ENCODE data around the gene ZNF683. TPM values are rescaled to one million over a fixed set of nuclear protein-coding genes. Genes with fewer than 3 reads are reported as not detected.

ZNF683 gene
- total and polyA plus RNA-seq, 9 of the 15 experiments (the other 6 are each of a cell fraction or from before 2014, with no cell fraction given): not detected

DNA sequence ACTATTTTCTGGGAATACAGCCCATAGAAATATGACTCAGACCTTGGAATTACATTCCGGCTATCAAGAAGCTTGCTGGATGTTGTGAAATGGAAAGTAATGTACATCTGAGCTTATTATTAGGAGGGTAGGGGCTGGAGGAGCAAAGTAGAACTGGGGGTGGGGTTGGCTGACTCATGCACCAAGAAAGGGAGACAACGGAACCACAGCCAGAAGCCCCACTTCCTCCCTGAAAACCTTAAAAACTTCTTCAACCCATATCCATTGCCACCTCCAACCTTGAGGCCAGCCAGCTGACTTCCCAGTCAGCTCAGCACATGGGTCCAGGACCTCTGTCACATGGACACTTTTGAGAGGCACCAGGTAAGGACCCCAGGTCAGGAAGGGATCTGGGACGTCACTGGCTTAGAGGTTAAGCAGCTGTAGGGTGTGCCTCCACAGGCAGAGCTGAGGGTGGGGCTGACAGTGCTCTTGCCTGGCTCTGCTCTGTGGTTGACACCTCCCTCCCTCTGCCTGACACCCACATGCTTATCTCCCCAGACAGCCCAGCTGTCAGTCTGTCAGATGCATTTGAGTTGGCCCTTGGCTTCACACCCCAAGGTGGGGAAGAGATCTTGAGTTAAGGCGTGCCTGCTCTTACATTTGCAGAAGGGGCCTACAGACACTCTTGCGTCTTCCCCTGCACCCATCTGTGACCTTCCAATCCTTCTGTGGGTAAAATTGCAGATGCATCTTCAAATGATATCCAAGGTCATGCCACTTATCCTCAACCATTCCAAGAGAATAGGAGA, 5.7 kb upstream of the ZNF683 start (continued):
- TF ChIP-seq ESRRA (IDR thresholded peaks at IDR 0.05; ENCODE audit: borderline replicate concordance, low read depth): peak; percentile 95
- TF ChIP-seq PTBP1 (IDR thresholded peaks at IDR 0.05; ENCODE audit: low read depth, low read length): 0 out of 2 replicates have a peak, but pooled peaks have one; percentile 13
- TF ChIP-seq, protein P1, sequence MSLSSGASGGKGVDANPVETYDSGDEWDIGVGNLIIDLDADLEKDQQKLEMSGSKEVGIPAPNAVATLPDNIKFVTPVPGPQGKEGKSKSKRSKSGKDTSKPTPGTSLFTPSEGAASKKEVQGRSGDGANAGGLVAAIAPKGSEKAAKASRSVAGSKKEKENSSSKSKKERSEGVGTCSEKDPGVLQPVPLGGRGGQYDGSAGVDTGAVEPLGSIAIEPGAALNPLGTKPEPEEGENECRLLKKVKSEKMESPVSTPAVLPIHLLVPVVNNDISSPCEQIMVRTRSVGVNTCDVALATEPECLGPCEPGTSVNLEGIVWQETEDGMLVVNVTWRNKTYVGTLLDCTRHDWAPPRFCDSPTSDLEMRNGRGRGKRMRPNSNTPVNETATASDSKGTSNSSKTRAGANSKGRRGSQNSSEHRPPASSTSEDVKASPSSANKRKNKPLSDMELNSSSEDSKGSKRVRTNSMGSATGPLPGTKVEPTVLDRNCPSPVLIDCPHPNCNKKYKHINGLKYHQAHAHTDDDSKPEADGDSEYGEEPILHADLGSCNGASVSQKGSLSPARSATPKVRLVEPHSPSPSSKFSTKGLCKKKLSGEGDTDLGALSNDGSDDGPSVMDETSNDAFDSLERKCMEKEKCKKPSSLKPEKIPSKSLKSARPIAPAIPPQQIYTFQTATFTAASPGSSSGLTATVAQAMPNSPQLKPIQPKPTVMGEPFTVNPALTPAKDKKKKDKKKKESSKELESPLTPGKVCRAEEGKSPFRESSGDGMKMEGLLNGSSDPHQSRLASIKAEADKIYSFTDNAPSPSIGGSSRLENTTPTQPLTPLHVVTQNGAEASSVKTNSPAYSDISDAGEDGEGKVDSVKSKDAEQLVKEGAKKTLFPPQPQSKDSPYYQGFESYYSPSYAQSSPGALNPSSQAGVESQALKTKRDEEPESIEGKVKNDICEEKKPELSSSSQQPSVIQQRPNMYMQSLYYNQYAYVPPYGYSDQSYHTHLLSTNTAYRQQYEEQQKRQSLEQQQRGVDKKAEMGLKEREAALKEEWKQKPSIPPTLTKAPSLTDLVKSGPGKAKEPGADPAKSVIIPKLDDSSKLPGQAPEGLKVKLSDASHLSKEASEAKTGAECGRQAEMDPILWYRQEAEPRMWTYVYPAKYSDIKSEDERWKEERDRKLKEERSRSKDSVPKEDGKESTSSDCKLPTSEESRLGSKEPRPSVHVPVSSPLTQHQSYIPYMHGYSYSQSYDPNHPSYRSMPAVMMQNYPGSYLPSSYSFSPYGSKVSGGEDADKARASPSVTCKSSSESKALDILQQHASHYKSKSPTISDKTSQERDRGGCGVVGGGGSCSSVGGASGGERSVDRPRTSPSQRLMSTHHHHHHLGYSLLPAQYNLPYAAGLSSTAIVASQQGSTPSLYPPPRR (CRISPR knock-in tag; IDR thresholded peaks at IDR 0.05; ENCODE audit: borderline replicate concordance): peak; percentile 63; the same call in 1 of the 2 replicates
- no peak for TF ChIP-seq RFX7 (CRISPR knock-in tag; IDR thresholded peaks at IDR 0.05)
- TF ChIP-seq CHD1 (IDR thresholded peaks at IDR 0.05; ENCODE audit: low read length): no peak
- TF ChIP-seq, protein P2, sequence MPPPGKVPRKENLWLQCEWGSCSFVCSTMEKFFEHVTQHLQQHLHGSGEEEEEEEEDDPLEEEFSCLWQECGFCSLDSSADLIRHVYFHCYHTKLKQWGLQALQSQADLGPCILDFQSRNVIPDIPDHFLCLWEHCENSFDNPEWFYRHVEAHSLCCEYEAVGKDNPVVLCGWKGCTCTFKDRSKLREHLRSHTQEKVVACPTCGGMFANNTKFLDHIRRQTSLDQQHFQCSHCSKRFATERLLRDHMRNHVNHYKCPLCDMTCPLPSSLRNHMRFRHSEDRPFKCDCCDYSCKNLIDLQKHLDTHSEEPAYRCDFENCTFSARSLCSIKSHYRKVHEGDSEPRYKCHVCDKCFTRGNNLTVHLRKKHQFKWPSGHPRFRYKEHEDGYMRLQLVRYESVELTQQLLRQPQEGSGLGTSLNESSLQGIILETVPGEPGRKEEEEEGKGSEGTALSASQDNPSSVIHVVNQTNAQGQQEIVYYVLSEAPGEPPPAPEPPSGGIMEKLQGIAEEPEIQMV (tag; conservative IDR thresholded peaks at IDR 0.05; ENCODE audit: low read depth): no peak
- peak; percentile 77 for TF ChIP-seq NFE2 (IDR thresholded peaks at IDR 0.05; ENCODE audit: low read depth)
- TF ChIP-seq L3MBTL2 (IDR thresholded peaks at IDR 0.05): peak; percentile 99
- no peak for TF ChIP-seq NELFE (IDR thresholded peaks at IDR 0.05; ENCODE audit: insufficient read depth, insufficient read length)
- TF ChIP-seq, protein P3, sequence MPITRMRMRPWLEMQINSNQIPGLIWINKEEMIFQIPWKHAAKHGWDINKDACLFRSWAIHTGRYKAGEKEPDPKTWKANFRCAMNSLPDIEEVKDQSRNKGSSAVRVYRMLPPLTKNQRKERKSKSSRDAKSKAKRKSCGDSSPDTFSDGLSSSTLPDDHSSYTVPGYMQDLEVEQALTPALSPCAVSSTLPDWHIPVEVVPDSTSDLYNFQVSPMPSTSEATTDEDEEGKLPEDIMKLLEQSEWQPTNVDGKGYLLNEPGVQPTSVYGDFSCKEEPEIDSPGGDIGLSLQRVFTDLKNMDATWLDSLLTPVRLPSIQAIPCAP (CRISPR knock-in tag; IDR thresholded peaks at IDR 0.05; ENCODE audit: borderline replicate concordance): peak; percentile 68; the same call in 1 of the 2 replicates
- no peak for TF ChIP-seq U2AF2 (optimal IDR thresholded peaks at IDR 0.05; ENCODE audit: low read depth, low read length)
- TF ChIP-seq ZBTB1 (CRISPR knock-in tag; IDR thresholded peaks at IDR 0.05; ENCODE audit: borderline replicate concordance, low read depth): no peak; the same call in 1 of the 2 replicates
- TF ChIP-seq, protein P4, sequence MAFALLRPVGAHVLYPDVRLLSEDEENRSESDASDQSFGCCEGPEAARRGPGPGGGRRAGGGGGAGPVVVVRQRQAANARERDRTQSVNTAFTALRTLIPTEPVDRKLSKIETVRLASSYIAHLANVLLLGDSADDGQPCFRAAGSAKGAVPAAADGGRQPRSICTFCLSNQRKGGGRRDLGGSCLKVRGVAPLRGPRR (CRISPR knock-in tag; IDR thresholded peaks at IDR 0.05): no peak
- TF ChIP-seq, protein P5, sequence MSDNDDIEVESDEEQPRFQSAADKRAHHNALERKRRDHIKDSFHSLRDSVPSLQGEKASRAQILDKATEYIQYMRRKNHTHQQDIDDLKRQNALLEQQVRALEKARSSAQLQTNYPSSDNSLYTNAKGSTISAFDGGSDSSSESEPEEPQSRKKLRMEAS (CRISPR knock-in tag; IDR thresholded peaks at IDR 0.05): peak; percentile 99
- no peak for TF ChIP-seq KDM2B (CRISPR knock-in tag; IDR thresholded peaks at IDR 0.05)
- TF ChIP-seq ZNF174 (CRISPR knock-in tag; IDR thresholded peaks at IDR 0.05): no peak; the same call in 1 of the 2 replicates
- 0 out of 2 replicates have a peak, but pooled peaks have one; percentile 60 for TF ChIP-seq NR4A1 (CRISPR knock-in tag; IDR thresholded peaks at IDR 0.05)
- no peak; the same call in 1 of the 2 replicates for TF ChIP-seq NR4A1 (tag; IDR thresholded peaks at IDR 0.05)
- peak; percentile 49; the same call in 1 of the 2 replicates for TF ChIP-seq MAFF (IDR thresholded peaks at IDR 0.05; ENCODE audit: low read length)
